CD14-positive monocyte (primary cell): ENCODE measurements around the gene ZNF81. TPM values are rescaled to one million over a fixed set of nuclear protein-coding genes. Genes with fewer than 3 reads are reported as not detected.
A peak's percentile ranks its signal among the peaks of the same experiment; 100 is the strongest.

Experiments
- DNase-seq, 3 donors: peaks; one replicate each; pipeline ENCODE4 v3.0.0-alpha.2; 2011 to 2022
- H2AFZ ChIP-seq: 2 replicates; pipeline ENCODE4 v1.6.0; 2012; ENCODE audit warnings: mild to moderate bottlenecking, low read depth, low read length, inconsistent platforms; ENCODE audit not compliant: insufficient read depth, poor library complexity, severe bottlenecking
- H3K27ac ChIP-seq, 2 donors: 1 replicate in 1 of 2; 2 replicates in 1 of 2; pipeline ENCODE4 v1.5.1; 2012 to 2013; ENCODE audit warnings: low read length in 2 of 2, control low read depth in 1 of 2, inconsistent platforms in 1 of 2, low read depth in 1 of 2, mild to moderate bottlenecking in 1 of 2
- H3K27me3 ChIP-seq, 2 donors: one replicate each; pipeline versions ENCODE4 v1.6.0 to v1.6.1; 2011 to 2013; ENCODE audit warnings: low read length in 2 of 2; ENCODE audit not compliant: control insufficient read depth in 2 of 2, insufficient read depth in 2 of 2
- H3K36me3 ChIP-seq, 2 donors: replicated peaks in 1 of 2; 1 replicate in 1 of 2; 2 replicates in 1 of 2; pipeline versions ENCODE4 v1.5.1 to v1.6.1; 2012 to 2013; ENCODE audit warnings: low read length in 2 of 2, control low read depth in 1 of 2, inconsistent platforms in 1 of 2, mild to moderate bottlenecking in 1 of 2; ENCODE audit not compliant: insufficient read depth in 2 of 2, control insufficient read depth in 1 of 2
- H3K4me1 ChIP-seq, 2 donors: 1 replicate in 1 of 2; 2 replicates in 1 of 2; pipeline versions ENCODE4 v1.5.1 to v1.6.1; 2012 to 2013; ENCODE audit warnings: low read length in 2 of 2, control low read depth in 1 of 2, inconsistent platforms in 1 of 2, mild to moderate bottlenecking in 1 of 2, moderate library complexity in 1 of 2; ENCODE audit not compliant: insufficient read depth in 2 of 2, control insufficient read depth in 1 of 2
- H3K4me2 ChIP-seq: replicated peaks from 2 replicates; pipeline ENCODE3; 2012; ENCODE audit warnings: low read length, moderate library complexity, mild to moderate bottlenecking; ENCODE audit not compliant: poor library complexity, severe bottlenecking; ENCODE audit errors: extremely low read depth
- H3K4me3 ChIP-seq, 3 experiments: fragments of 200-600 bp in 1 of 3; sonication (generic) in 1 of 3; replicated peaks in 1 of 3; 1 replicate in 2 of 3; 2 replicates in 1 of 3; pipeline ENCODE4 v1.5.1; 2011 to 2013; ENCODE audit warnings: low read length in 3 of 3, mild to moderate bottlenecking in 3 of 3, control low read depth in 2 of 3, low read depth in 2 of 3, inconsistent platforms in 1 of 3, moderate library complexity in 1 of 3
- H3K79me2 ChIP-seq: 2 replicates; pipeline ENCODE4 v1.6.0; 2012; ENCODE audit warnings: mild to moderate bottlenecking, control low read depth, inconsistent platforms, low read length, moderate library complexity; ENCODE audit not compliant: insufficient read depth
- H3K9ac ChIP-seq: 2 replicates; pipeline ENCODE4 v1.6.0; 2017; ENCODE audit warnings: low read length, mild to moderate bottlenecking; ENCODE audit not compliant: insufficient read depth, poor library complexity, severe bottlenecking
- H3K9me3 ChIP-seq, 2 donors: replicated peaks in 1 of 2; 1 replicate in 1 of 2; 2 replicates in 1 of 2; pipeline versions ENCODE4 v1.5.1 to v1.6.1; 2012 to 2013; ENCODE audit warnings: low read length in 2 of 2, control low read depth in 1 of 2; ENCODE audit not compliant: control insufficient read depth in 1 of 2, insufficient read depth in 1 of 2
- H4K20me1 ChIP-seq: 2 replicates; pipeline ENCODE4 v1.6.0; 2012; ENCODE audit warnings: mild to moderate bottlenecking, low read length, control low read depth, moderate library complexity; ENCODE audit not compliant: insufficient read depth
- H3K27ac Mint-ChIP-seq, 7 donors: one replicate each; pipeline ENCODE4 v1.8.0; 2020; ENCODE audit warnings: mild to moderate bottlenecking in 7 of 7, mixed read lengths in 7 of 7, moderate library complexity in 6 of 7, inconsistent platforms in 2 of 7
- H3K27me3 Mint-ChIP-seq, 3 donors: one replicate each; pipeline ENCODE4 v1.8.0; 2021 to 2022; ENCODE audit warnings: low read depth in 3 of 3, mild to moderate bottlenecking in 3 of 3, mixed read lengths in 3 of 3, moderate library complexity in 3 of 3, inconsistent platforms in 1 of 3
- H3K36me3 Mint-ChIP-seq, 2 donors: one replicate each; pipeline ENCODE4 v1.8.0; 2020; ENCODE audit warnings: mixed read lengths in 2 of 2, inconsistent platforms in 1 of 2, mild to moderate bottlenecking in 1 of 2
- H3K4me1 Mint-ChIP-seq: one replicate; pipeline ENCODE4 v1.8.0; 2020; ENCODE audit warnings: mild to moderate bottlenecking, mixed read lengths
- H3K4me3 Mint-ChIP-seq, 2 donors: one replicate each; pipeline ENCODE4 v1.8.0; 2020; ENCODE audit warnings: mild to moderate bottlenecking in 2 of 2, mixed read lengths in 2 of 2, moderate library complexity in 1 of 2
- H3K9me3 Mint-ChIP-seq, 7 donors: one replicate each; pipeline ENCODE4 v1.8.0; 2020 to 2022; ENCODE audit warnings: mixed read lengths in 7 of 7, mild to moderate bottlenecking in 6 of 7, moderate library complexity in 6 of 7, inconsistent platforms in 2 of 7
- CTCF ChIP-seq: fragments of 200-600 bp; IDR thresholded peaks from one replicate; pipeline ENCODE4 v1.8.0; 2022; ENCODE audit warnings: antibody characterized with exemption, mild to moderate bottlenecking
- WGBS: methylation state at CpG from one replicate; pipeline ENCODE4 v1.1.5; 2013; ENCODE audit warnings: missing lambda C conversion rate; ENCODE audit not compliant: insufficient coverage; 5-methylcytosine and 5-hydroxymethylcytosine counted together
- intact Hi-C, 2 donors: fragments of 100-400 bp; cut with micrococcal nuclease; formaldehyde crosslinking; loops; one replicate each; pipeline versions ENCODE4 v1.15.0 to v1.15.1; 2023
- polyA plus RNA-seq, 3 donors: library from polyadenylated mRNA; depleted of rRNA in 1 of 3; unstranded in 2 of 3; stranded (reverse) in 1 of 3; fragments of 300-500 nt in 2 of 3; fragments of >200 nt in 1 of 3; fragmentation: Illumina TruSeq in 2 of 3; gene quantifications; 1 replicate in 2 of 3; 2 replicates in 1 of 3; pipeline ENCODE4 v1.2.3, GENCODE V29; 2012 to 2021

Gene ZNF81
- polyA plus RNA-seq, 3 donors = 1.7 to 3.4 (median 2.4) TPM

GRCh38 chrX:47859686-47860085 lies 23.0 kb downstream of the ZNF81 start:
- H3K4me1 ChIP-seq = no peaks in the 10 kb centered on the region
- no peaks in the 10 kb centered on the region for H4K20me1 ChIP-seq
- Mint-ChIP-seq H3K27ac (no peak overlapping the region), H3K36me3 (peaks cover 33 to 41% of the 10 kb centered on the region in 2 donors), H3K4me1 (no peaks in the 10 kb centered on the region), H3K9me3 (no peaks in the 10 kb centered on the region), H3K4me3 (no peak overlapping the region), H3K27me3 (peaks cover 0 to 12% (median 0%) of the 10 kb centered on the region in 3 donors)
- no peak for TF ChIP-seq CTCF
- no peak overlapping the region for H2AFZ ChIP-seq
- H3K9ac ChIP-seq = no peak overlapping the region
- H3K36me3 ChIP-seq = peaks cover 11 to 35% of the 10 kb centered on the region in 2 donors
- H3K79me2 ChIP-seq = no peaks in the 10 kb centered on the region
- H3K4me2 ChIP-seq = no peak overlapping the region
- no CpG with 5 or more reads among the region's 4 CpGs for WGBS
- no peaks in the 10 kb centered on the region for H3K27me3 ChIP-seq
- DNase-seq = no peak
- H3K9me3 ChIP-seq = no peaks in the 10 kb centered on the region
- no peak overlapping the region for H3K27ac ChIP-seq
- intact Hi-C loops = no loop called here
- H3K4me3 ChIP-seq = no peak overlapping the region

- no peak overlapping the region for H3K4me2 ChIP-seq
- H3K27me3 Mint-ChIP-seq = peaks cover 0 to 8% (median 0%) of the 10 kb centered on the region in 3 donors
- H4K20me1 ChIP-seq = no peaks in the 10 kb centered on the region
- H3K27ac Mint-ChIP-seq = peak overlapping the region in 1 of 7 donors; percentile 26
- H3K36me3 Mint-ChIP-seq = peaks cover 30 to 37% of the 10 kb centered on the region in 2 donors
- no peak overlapping the region for H3K9ac ChIP-seq
- H3K4me1 Mint-ChIP-seq = no peaks in the 10 kb centered on the region
- H3K79me2 ChIP-seq = no peaks in the 10 kb centered on the region
- H3K4me1 ChIP-seq = no peaks in the 10 kb centered on the region
- H3K4me3 ChIP-seq = no peak overlapping the region
- intact Hi-C loops = no loop called here
- H3K36me3 ChIP-seq = peaks cover 15 to 44% of the 10 kb centered on the region in 2 donors
- no peak overlapping the region for H3K4me3 Mint-ChIP-seq
- TF ChIP-seq CTCF = no peak
- no peak overlapping the region for H3K27ac ChIP-seq
- WGBS = no CpG with 5 or more reads among the region's 2 CpGs
- DNase-seq = no peak
- no peaks in the 10 kb centered on the region for H3K27me3 ChIP-seq
- no peak overlapping the region for H2AFZ ChIP-seq
- H3K9me3 Mint-ChIP-seq = no peaks in the 10 kb centered on the region
- H3K9me3 ChIP-seq = no peaks in the 10 kb centered on the region
Measured at GRCh38 chrX:47862680-47863079, 26.0 kb downstream of the ZNF81 start.
